NCI-H82 treated with DMSO at 0.1 percent for 48 hours (cell line): ENCODE data around the gene SPRR2B.
"Not testable (repeated sequence)": the region's sequence is repeated elsewhere in the genome, so short reads cannot be mapped to it uniquely, and the experiment has no call there.

ENCODE experiments used
- DNase-seq: peaks from one replicate; lab custom pipeline; 2025; ENCODE audit not compliant: unreplicated experiment; lab: John Stamatoyannopoulos, UW

SPRR2B gene

GRCh38 chr1:153071511-153071910 lies at the start of gene SPRR2B:
TSS of gene SPRR2B (minus strand) at chr1:153071611. CDS start at chr1:153070839, 772 bp downstream.
- DNase-seq, result no peak

- DNase-seq, result no peak
These were observed 49.5 kb upstream of the SPRR2B start for GRCh38 chr1:153120945-153121344.

GRCh38 chr1:153119491-153119971 lies 48.1 kb upstream of the SPRR2B start:
- no peak for DNase-seq

- DNase-seq, result not testable (repeated sequence)
These were observed 43.9 kb upstream of the SPRR2B start for GRCh38 chr1:153115264-153115663.

GRCh38 chr1:153113416-153113815 lies 42.0 kb upstream of the SPRR2B start, which contains the start of gene SPRR2F:
TSS of gene SPRR2F (minus strand) at chr1:153113516. CDS start at chr1:153112733, 783 bp downstream.
- DNase-seq, result no peak

GRCh38 chr1:153112454-153112853 lies 41.0 kb upstream of the SPRR2B start:
- DNase-seq, result not testable (repeated sequence)

GRCh38 chr1:153100245-153100644 lies 28.8 kb upstream of the SPRR2B start:
- no peak for DNase-seq

GRCh38 chr1:153099461-153100045 lies 28.1 kb upstream of the SPRR2B start:
- DNase-seq, result no peak

GRCh38 chr1:153095764-153096163 lies 24.4 kb upstream of the SPRR2B start:
- DNase-seq, result no peak

- no peak for DNase-seq
These were observed 23.0 kb upstream of the SPRR2B start, which contains the start of gene SPRR2E for GRCh38 chr1:153094426-153094825. TSS of gene SPRR2E (minus strand) at chr1:153094526. CDS start at chr1:153093751, 775 bp downstream.

- no peak for DNase-seq
These were observed 16.2 kb upstream of the SPRR2B start for GRCh38 chr1:153087652-153088051.

- DNase-seq, result no peak
These were observed 10.3 kb upstream of the SPRR2B start for GRCh38 chr1:153081736-153082135.

GRCh38 chr1:153072806-153073726 lies 1.7 kb upstream of the SPRR2B start:
- DNase-seq, result no peak

- no peak for DNase-seq
These were observed 1.2 kb downstream of the SPRR2B start for GRCh38 chr1:153070243-153070642.

GRCh38 chr1:153058826-153059784 lies 12.3 kb downstream of the SPRR2B start:
- no peak for DNase-seq

- DNase-seq, result no peak
These were observed 13.3 kb downstream of the SPRR2B start for GRCh38 chr1:153058154-153058553.

- DNase-seq, result no peak
These were observed 14.0 kb downstream of the SPRR2B start, which contains the start of gene SPRR2A for GRCh38 chr1:153057375-153057774. TSS of gene SPRR2A (minus strand) at chr1:153057512. CDS start at chr1:153056735, 777 bp downstream.

GRCh38 chr1:153056111-153056510 lies 15.3 kb downstream of the SPRR2B start:
- DNase-seq, result not testable (repeated sequence)

GRCh38 chr1:153049211-153049610 lies 22.2 kb downstream of the SPRR2B start:
- no peak for DNase-seq

GRCh38 chr1:153040950-153041631 lies 30.3 kb downstream of the SPRR2B start, which contains the start of gene SPRR2D:
TSS of gene SPRR2D (minus strand) at chr1:153041120. CDS start at chr1:153040346, 774 bp downstream.
- DNase-seq, result no peak
